B cell (primary cell): ENCODE measurements around the gene DOCK7.

Source experiments
- EZH2 ChIP-seq: IDR thresholded peaks from 2 replicates; pipeline ENCODE4 v1.6.1; 2012; ENCODE audit warnings: borderline replicate concordance, low read depth, mild to moderate bottlenecking, moderate library complexity, low read length; ENCODE audit not compliant: insufficient read depth, poor library complexity, severe bottlenecking
- TF ChIP-seq, protein P1 (sequence below): fragments of 200-600 bp; IDR thresholded peaks from one replicate; pipeline ENCODE4 v1.8.0; 2022; ENCODE audit warnings: antibody characterized with exemption, mild to moderate bottlenecking

DNA sequence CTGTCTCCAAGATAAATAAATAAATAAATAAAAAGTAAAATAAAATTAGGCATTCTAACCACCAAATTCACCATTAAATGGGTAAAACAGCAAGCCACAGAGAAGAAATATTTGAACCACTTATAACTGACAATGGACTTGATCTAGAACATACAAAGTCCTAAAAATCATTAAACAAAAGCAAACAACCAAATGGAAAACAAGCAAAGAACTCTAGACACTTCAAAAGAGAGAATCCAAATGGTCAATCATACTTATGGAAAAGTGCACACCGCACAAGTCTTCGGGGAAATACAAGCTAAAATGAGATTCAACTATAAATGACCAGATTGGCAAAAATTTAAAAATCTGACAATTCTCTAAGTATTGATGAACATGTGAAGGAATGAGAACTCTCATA lies 164.3 kb downstream of the DOCK7 start:
- TF ChIP-seq, protein P1, sequence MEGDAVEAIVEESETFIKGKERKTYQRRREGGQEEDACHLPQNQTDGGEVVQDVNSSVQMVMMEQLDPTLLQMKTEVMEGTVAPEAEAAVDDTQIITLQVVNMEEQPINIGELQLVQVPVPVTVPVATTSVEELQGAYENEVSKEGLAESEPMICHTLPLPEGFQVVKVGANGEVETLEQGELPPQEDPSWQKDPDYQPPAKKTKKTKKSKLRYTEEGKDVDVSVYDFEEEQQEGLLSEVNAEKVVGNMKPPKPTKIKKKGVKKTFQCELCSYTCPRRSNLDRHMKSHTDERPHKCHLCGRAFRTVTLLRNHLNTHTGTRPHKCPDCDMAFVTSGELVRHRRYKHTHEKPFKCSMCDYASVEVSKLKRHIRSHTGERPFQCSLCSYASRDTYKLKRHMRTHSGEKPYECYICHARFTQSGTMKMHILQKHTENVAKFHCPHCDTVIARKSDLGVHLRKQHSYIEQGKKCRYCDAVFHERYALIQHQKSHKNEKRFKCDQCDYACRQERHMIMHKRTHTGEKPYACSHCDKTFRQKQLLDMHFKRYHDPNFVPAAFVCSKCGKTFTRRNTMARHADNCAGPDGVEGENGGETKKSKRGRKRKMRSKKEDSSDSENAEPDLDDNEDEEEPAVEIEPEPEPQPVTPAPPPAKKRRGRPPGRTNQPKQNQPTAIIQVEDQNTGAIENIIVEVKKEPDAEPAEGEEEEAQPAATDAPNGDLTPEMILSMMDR: no peak
- no peak for TF ChIP-seq EZH2
